AG04450 (cell line): ENCODE data around the gene KRT6B. TPM values are rescaled to one million over a fixed set of nuclear protein-coding genes. Genes with fewer than 3 reads are reported as not detected.
A peak's percentile ranks its signal among the peaks of the same experiment; 100 is the strongest.

Experiments used
- CTCF ChIA-PET: fragments of 300-600, 350-600 bp; formaldehyde crosslinking; extraction: SDS; loops from one replicate; lab custom pipeline; 2022; ENCODE audit warnings: antibody characterized with exemption, inconsistent platforms; lab: Charles Lee
- POLR2A ChIA-PET: fragments of 350-600 bp; formaldehyde crosslinking; extraction: SDS; loops from one replicate; lab custom pipeline; 2021; ENCODE audit warnings: antibody characterized with exemption, inconsistent platforms; lab: Yijun Ruan, JAX
- DNase-seq: peaks from one replicate; pipeline ENCODE4 v3.0.0-alpha.2; 2011; ENCODE audit warnings: low read depth, low spot score
- H3K27ac ChIP-seq: one replicate; pipeline ENCODE4 v1.5.1; 2012; ENCODE audit warnings: low read depth, low read length, control low read depth
- H3K27me3 ChIP-seq: one replicate; pipeline ENCODE4 v1.6.0; 2012; ENCODE audit warnings: low read length; ENCODE audit not compliant: control insufficient read depth, insufficient read depth
- H3K4me3 ChIP-seq: 2 replicates; pipeline ENCODE4 v1.5.1; 2011; ENCODE audit warnings: mild to moderate bottlenecking, low read depth, low read length, control low read depth
- H3K9me3 ChIP-seq: 2 replicates; pipeline ENCODE4 v1.5.1; 2012; ENCODE audit warnings: low read length; ENCODE audit not compliant: control insufficient read depth, insufficient read depth
- polyA plus RNA-seq: library from polyadenylated mRNA; depleted of rRNA; stranded (reverse); fragments of >200 nt; gene quantifications from 2 replicates; pipeline ENCODE4 v1.2.3, GENCODE V29; 2011
- TF ChIP-seq, protein P1 (sequence below): IDR thresholded peaks from 2 replicates; pipeline ENCODE4 v1.5.1; 2011; ENCODE audit warnings: low read depth, low read length, control low read depth, inconsistent platforms

The KRT6B gene
- polyA plus RNA-seq, 1 experiment = not detected

- DNase-seq = peak; percentile 6
- TF ChIP-seq, protein P1, sequence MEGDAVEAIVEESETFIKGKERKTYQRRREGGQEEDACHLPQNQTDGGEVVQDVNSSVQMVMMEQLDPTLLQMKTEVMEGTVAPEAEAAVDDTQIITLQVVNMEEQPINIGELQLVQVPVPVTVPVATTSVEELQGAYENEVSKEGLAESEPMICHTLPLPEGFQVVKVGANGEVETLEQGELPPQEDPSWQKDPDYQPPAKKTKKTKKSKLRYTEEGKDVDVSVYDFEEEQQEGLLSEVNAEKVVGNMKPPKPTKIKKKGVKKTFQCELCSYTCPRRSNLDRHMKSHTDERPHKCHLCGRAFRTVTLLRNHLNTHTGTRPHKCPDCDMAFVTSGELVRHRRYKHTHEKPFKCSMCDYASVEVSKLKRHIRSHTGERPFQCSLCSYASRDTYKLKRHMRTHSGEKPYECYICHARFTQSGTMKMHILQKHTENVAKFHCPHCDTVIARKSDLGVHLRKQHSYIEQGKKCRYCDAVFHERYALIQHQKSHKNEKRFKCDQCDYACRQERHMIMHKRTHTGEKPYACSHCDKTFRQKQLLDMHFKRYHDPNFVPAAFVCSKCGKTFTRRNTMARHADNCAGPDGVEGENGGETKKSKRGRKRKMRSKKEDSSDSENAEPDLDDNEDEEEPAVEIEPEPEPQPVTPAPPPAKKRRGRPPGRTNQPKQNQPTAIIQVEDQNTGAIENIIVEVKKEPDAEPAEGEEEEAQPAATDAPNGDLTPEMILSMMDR = no peak
- ChIA-PET CTCF (no interaction called here), POLR2A (interaction anchor here (0.6 kb wide), 1 partner anchor 537 kb away, joined by 3 read pairs; no protein-coding TSS in a partner anchor)
- Histone ChIP-seq H3K27me3 (no peaks in the 10 kb centered on the region), H3K27ac (no peak overlapping the region), H3K9me3 (no peaks in the 10 kb centered on the region), H3K4me3 (no peak overlapping the region)
These were observed 11.1 kb downstream of the KRT6B start for GRCh38 chr12:52440821-52441319.

DNA sequence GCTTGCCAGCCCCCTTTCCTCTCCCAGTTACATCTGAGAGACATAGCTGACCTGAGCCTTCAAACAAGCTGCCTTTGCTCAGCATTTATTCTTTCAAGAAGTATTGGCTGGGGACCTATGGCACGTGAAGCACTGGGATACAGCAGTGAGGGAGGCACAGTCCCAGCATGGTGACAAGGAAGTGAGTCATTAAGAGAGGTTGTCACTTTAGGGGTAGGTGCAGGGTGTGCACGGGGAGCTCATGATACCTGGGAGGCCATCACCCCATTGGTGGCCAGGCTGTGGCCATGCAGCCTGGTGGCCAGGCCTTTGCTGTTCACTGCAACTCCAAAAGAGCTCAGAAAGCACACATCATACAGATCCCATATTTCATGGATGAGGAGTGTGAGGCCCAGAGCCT is 12.1 kb downstream of the KRT6B start:
- POLR2A ChIA-PET = no interaction called here
- TF ChIP-seq, protein P1 = no peak
- no peak for DNase-seq
- Histone ChIP-seq H3K27ac (no peak overlapping the region), H3K27me3 (no peaks in the 10 kb centered on the region), H3K9me3 (no peaks in the 10 kb centered on the region), H3K4me3 (no peak overlapping the region)
- CTCF ChIA-PET = no interaction called here

GRCh38 chr12:52439420-52439819 is 12.5 kb downstream of the KRT6B start:
- no peak overlapping the region for H3K4me3 ChIP-seq
- no peak overlapping the region for H3K27ac ChIP-seq
- TF ChIP-seq, protein P1 = no peak
- H3K27me3 ChIP-seq = no peaks in the 10 kb centered on the region
- no peak for DNase-seq
- ChIA-PET CTCF (no interaction called here), POLR2A (no interaction called here)
- no peaks in the 10 kb centered on the region for H3K9me3 ChIP-seq

DNA sequence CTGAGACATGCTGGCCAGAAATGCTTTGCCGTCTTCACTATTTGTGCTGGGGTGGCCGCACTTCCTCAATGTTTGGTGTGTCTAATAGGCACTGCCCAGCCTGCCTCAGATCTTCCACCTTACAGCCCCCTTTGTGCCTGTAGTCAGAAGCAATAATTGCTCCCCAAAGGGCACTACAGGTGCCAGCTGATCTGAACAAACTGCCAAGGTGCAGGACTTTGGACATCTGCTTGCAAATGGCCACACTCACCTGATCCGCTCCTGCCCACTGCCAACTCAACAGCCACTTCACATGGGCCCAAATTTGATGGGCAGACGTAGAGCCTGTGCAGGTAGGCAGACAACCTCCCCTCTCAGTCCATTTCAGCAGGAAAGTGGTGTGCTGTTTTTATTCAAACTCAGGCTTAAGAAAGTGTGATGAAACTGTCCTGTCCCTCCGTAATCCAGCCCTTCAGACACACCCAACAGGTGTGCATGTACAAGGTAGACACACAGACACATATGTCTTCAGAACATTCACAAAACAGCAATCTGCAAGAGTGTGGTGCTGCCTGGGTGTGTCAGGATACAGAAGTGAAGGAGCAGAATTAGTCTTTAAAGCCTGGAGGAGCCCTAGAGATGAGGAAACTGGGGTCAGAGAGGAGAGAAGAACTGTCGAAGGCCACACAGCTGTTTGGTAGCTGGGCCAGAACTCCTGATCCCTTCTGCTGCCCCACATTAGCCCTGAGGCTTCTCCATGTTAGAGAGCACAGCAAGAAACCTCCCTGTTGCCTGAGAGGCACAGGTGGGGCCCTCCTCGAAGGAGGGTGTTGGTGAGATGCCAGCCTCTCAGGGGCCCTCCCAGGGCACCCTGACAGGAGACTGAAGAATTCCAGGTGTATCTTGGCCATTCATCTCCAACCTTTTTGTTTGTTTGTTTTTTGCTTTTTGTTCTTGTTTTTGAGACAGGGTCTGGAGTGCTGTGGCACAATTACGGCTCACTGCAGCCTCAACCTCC is 13.3 kb downstream of the KRT6B start:
- POLR2A ChIA-PET = no interaction called here
- peaks cover 3% of the 10 kb centered on the region for H3K27me3 ChIP-seq
- TF ChIP-seq, protein P1 = no peak
- DNase-seq = no peak
- no peaks in the 10 kb centered on the region for H3K9me3 ChIP-seq
- H3K4me3 ChIP-seq = no peak overlapping the region
- no peak overlapping the region for H3K27ac ChIP-seq
- CTCF ChIA-PET = no interaction called here

DNA sequence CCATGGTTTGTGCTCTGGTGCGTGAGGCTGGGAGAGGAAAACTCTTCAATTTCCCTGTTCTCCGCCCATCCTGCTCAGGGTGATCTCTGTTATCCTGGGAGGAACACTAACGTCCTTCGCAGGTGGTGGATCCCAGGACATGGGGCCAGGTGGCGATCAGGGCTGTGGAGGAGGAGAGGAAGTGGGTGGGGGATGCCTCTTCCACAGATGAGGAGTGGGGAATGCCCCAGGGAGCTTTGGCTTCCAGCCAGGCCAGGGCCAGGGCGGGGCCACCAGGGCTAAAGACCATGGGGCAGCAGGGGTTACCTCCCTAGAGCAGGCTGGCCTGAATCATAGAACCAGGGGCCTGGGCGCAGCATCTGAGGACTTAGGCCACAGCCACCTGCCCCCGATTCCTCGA is 14.4 kb downstream of the KRT6B start:
- ChIA-PET POLR2A (no interaction called here), CTCF (no interaction called here)
- Histone ChIP-seq H3K27me3 (peaks cover 8% of the 10 kb centered on the region), H3K9me3 (no peaks in the 10 kb centered on the region), H3K27ac (no peak overlapping the region), H3K4me3 (no peak overlapping the region)
- TF ChIP-seq, protein P1 = no peak
- DNase-seq = no peak
